Prostate gland (tissue), 2 donors: ENCODE results near the gene TLE6. TPM values are rescaled to one million over a fixed set of nuclear protein-coding genes. Genes with fewer than 3 reads are reported as not detected.

Experiments
- DNase-seq: peaks from one replicate; pipeline ENCODE4 v3.0.0-alpha.2; 2019; ENCODE audit warnings: low spot score
- H3K27ac ChIP-seq, 2 donors: fragments of 200-600 bp; sonication (generic); 2 replicates each; pipeline ENCODE4 v1.5.1; 2017 to 2019
- H3K27me3 ChIP-seq: fragments of 200-600 bp; sonication (generic); replicated peaks from 2 replicates; pipeline ENCODE4 v1.5.1; 2019; ENCODE audit not compliant: insufficient read depth
- H3K36me3 ChIP-seq, 2 donors: fragments of 200-600 bp; sonication (generic); 1 replicate in 1 of 2; 2 replicates in 1 of 2; pipeline versions ENCODE4 v1.5.1 to v1.8.1; 2017 to 2019
- H3K4me1 ChIP-seq: fragments of 200-600 bp; sonication (generic); replicated peaks from 2 replicates; pipeline ENCODE4 v1.5.1; 2019
- H3K4me3 ChIP-seq, 2 donors: fragments of 200-600 bp; sonication (generic); 2 replicates each; pipeline ENCODE4 v1.5.1; 2017 to 2019
- H3K9me3 ChIP-seq: fragments of 200-600 bp; sonication (generic); 2 replicates; pipeline ENCODE4 v1.5.1; 2017
- CTCF ChIP-seq, 4 experiments: fragments of 200-600 bp in 2 of 4; fragments of 450-650 bp in 2 of 4; sonication (generic) in 2 of 4; IDR thresholded peaks; 1 replicate in 3 of 4; 2 replicates in 1 of 4; pipeline ENCODE4 v1.5.1; 2016 to 2019; ENCODE audit warnings: antibody characterized with exemption in 4 of 4, mild to moderate bottlenecking in 2 of 4, moderate library complexity in 2 of 4
- POLR2A ChIP-seq: fragments of 450-650 bp; IDR thresholded peaks from one replicate; pipeline ENCODE4 v1.6.1; 2016; ENCODE audit warnings: antibody characterized with exemption, mild to moderate bottlenecking
- POLR2AphosphoS5 ChIP-seq: sonication (generic); formaldehyde crosslinking; IDR thresholded peaks from one replicate; pipeline ENCODE4 v1.6.1; 2017; ENCODE audit warnings: antibody characterized with exemption
- whole genome bisulfite sequencing: methylation state at CpG from one replicate; pipeline ENCODE4 v1.1.5; 2018; 5-methylcytosine and 5-hydroxymethylcytosine counted together
- intact Hi-C: fragments of 100-400 bp; cut with DNase I; formaldehyde crosslinking; loops from one replicate; pipeline ENCODE4 v1.14.2; 2022
- total RNA-seq, 2 donors: library from RNA; depleted of rRNA; stranded (reverse); fragments of >200 nt; gene quantifications; one replicate each; pipeline ENCODE4 v1.1.0, GENCODE V29; 2016

The TLE6 gene
- total RNA-seq, 2 donors from 2014 or later = 5.9 to 9.0 TPM

GRCh38 chr19:3031607-3031867, 54.2 kb downstream of the TLE6 start:
- H3K4me1 ChIP-seq = peaks cover 13% of the 10 kb centered on the region
- H3K27me3 ChIP-seq = no peaks in the 10 kb centered on the region
- no peaks in the 10 kb centered on the region for H3K36me3 ChIP-seq
- intact Hi-C loops = loop anchor here (5.0 to 10.0 kb wide), 2 partner anchors 49 to 247 kb away; partner anchors contain the start of genes SGTA and THOP1
- no peak overlapping the region for H3K27ac ChIP-seq
- no peaks in the 10 kb centered on the region for H3K9me3 ChIP-seq
- no peak overlapping the region for H3K4me3 ChIP-seq
- TF ChIP-seq CTCF (IDR thresholded peaks at IDR 0.05) (no peak), POLR2A (no peak), POLR2AphosphoS5 (no peak)
- 76% methylated on average over 5 of the region's 5 CpGs for WGBS
- DNase-seq = no peak

- intact Hi-C loops = loop anchor here (5.0 to 10.0 kb wide), 2 partner anchors 51 to 249 kb away; partner anchors contain the start of genes SGTA and THOP1
- Histone ChIP-seq H3K27me3 (no peaks in the 10 kb centered on the region), H3K9me3 (no peaks in the 10 kb centered on the region), H3K4me3 (no peak overlapping the region), H3K27ac (peak overlapping the region; percentile 82 to 94), H3K4me1 (peaks cover 8% of the 10 kb centered on the region), H3K36me3 (no peaks in the 10 kb centered on the region)
- 68% methylated on average over 11 of the region's 11 CpGs for WGBS
- no peak for DNase-seq
- no peak for TF ChIP-seq CTCF (IDR thresholded peaks at IDR 0.05)
- TF ChIP-seq POLR2AphosphoS5 = no peak
- no peak for TF ChIP-seq POLR2A
These were observed 56.4 kb downstream of the TLE6 start for GRCh38 chr19:3033595-3034405.

- no peak overlapping the region for H3K4me3 ChIP-seq
- H3K27me3 ChIP-seq = no peaks in the 10 kb centered on the region
- TF ChIP-seq CTCF (IDR thresholded peaks at IDR 0.05) (no peak), POLR2AphosphoS5 (no peak), POLR2A (no peak)
- peaks cover 8% of the 10 kb centered on the region for H3K4me1 ChIP-seq
- intact Hi-C loops = loop anchor here (5.0 to 10.0 kb wide), 2 partner anchors 52 to 250 kb away; partner anchors contain the start of genes SGTA and THOP1
- DNase-seq = no peak
- no peaks in the 10 kb centered on the region for H3K36me3 ChIP-seq
- H3K9me3 ChIP-seq = no peaks in the 10 kb centered on the region
- peak overlapping the region; percentile 82 to 94 for H3K27ac ChIP-seq
These were observed 57.0 kb downstream of the TLE6 start for GRCh38 chr19:3034406-3034655.

- WGBS = 6% methylated on average over 28 of the region's 28 CpGs
- intact Hi-C loops = loop anchor here (5.0 to 10.0 kb wide), 2 partner anchors 53 to 250 kb away; partner anchors contain the start of genes SGTA and THOP1
- H3K9me3 ChIP-seq = no peaks in the 10 kb centered on the region
These were observed 57.5 kb downstream of the TLE6 start for GRCh38 chr19:3034656-3035541.

More at GRCh38 chr19:3034656-3035541, 57.5 kb downstream of the TLE6 start:
- peak overlapping the region; percentile 30 to 42 for H3K4me3 ChIP-seq
- peaks cover 8% of the 10 kb centered on the region for H3K4me1 ChIP-seq
- peak; percentile 45 for DNase-seq
- no peaks in the 10 kb centered on the region for H3K36me3 ChIP-seq
- peak overlapping the region; percentile 82 to 94 for H3K27ac ChIP-seq
- no peak for TF ChIP-seq CTCF (IDR thresholded peaks at IDR 0.05)
- peak; percentile 13 for TF ChIP-seq POLR2AphosphoS5
- no peak for TF ChIP-seq POLR2A
- no peaks in the 10 kb centered on the region for H3K27me3 ChIP-seq
